Small intestine (tissue), 16 donors: ENCODE results near the gene PTPN2. TPM values are rescaled to one million over a fixed set of nuclear protein-coding genes. Genes with fewer than 3 reads are reported as not detected.
A peak's percentile ranks its signal among the peaks of the same experiment; 100 is the strongest.

Source experiments
- DNase-seq, 2 donors: peaks; one replicate each; pipeline versions ENCODE4 v3.0.0 to v3.0.0-alpha.2; 2013
- FAIRE-seq: peaks from 2 replicates; lab custom pipeline; 2012; peaks lifted over from hg19 to GRCh38; lab: Jason Lieb, UNC
- H3K27ac ChIP-seq, 3 donors: one replicate each; pipeline ENCODE4 v1.5.1; 2013; ENCODE audit warnings: low read length in 2 of 3, mild to moderate bottlenecking in 2 of 3, control low read depth in 1 of 3, inconsistent platforms in 1 of 3, low read depth in 1 of 3, moderate library complexity in 1 of 3
- H3K27me3 ChIP-seq, 3 donors: one replicate each; pipeline ENCODE4 v1.6.1; 2013; ENCODE audit warnings: low read length in 3 of 3, inconsistent platforms in 1 of 3; ENCODE audit not compliant: control insufficient read depth in 3 of 3, insufficient read depth in 3 of 3
- H3K36me3 ChIP-seq, 3 donors: one replicate each; pipeline ENCODE4 v1.6.1; 2013; ENCODE audit warnings: low read length in 3 of 3, inconsistent platforms in 1 of 3, low read depth in 1 of 3, mild to moderate bottlenecking in 1 of 3, moderate library complexity in 1 of 3; ENCODE audit not compliant: control insufficient read depth in 3 of 3, insufficient read depth in 2 of 3
- H3K4me1 ChIP-seq, 3 donors: one replicate each; pipeline ENCODE4 v1.6.1; 2013; ENCODE audit warnings: low read length in 2 of 3, inconsistent platforms in 1 of 3, low read depth in 1 of 3, mild to moderate bottlenecking in 1 of 3, moderate library complexity in 1 of 3; ENCODE audit not compliant: control insufficient read depth in 3 of 3, insufficient read depth in 2 of 3
- H3K4me3 ChIP-seq, 3 donors: one replicate each; pipeline ENCODE4 v1.5.1; 2013; ENCODE audit warnings: low read length in 3 of 3, control low read depth in 1 of 3, inconsistent platforms in 1 of 3, low read depth in 1 of 3, mild to moderate bottlenecking in 1 of 3, moderate library complexity in 1 of 3
- H3K9me3 ChIP-seq, 2 donors: one replicate each; pipeline ENCODE4 v1.6.1; 2013; ENCODE audit warnings: low read depth in 1 of 2, low read length in 1 of 2; ENCODE audit not compliant: control insufficient read depth in 2 of 2, insufficient read depth in 1 of 2
- WGBS, 3 donors: extraction: QIAGEN DNeasy Blood & Tissue Kit; methylation state at CpG; one replicate each; pipeline ENCODE4 v1.1.7; 2013; 5-methylcytosine and 5-hydroxymethylcytosine counted together
- long read RNA-seq, 10 donors: transcript quantifications; one replicate each; lab custom pipeline, GENCODE V29; 2026
- polyA plus RNA-seq, 4 donors: library from polyadenylated mRNA; stranded (reverse) in 3 of 4; unstranded in 1 of 4; fragments of 200-250 nt in 3 of 4; fragments of 120-200 nt in 1 of 4; gene quantifications; one replicate each; pipeline versions ENCODE4 v1.2.1 to v1.2.3, GENCODE V29; 2013
- donor health status: healthy with polysubstance abuse.
- donor health status: control.
- donor health status: control.
- donor health status: Bipolar disorder and iron deficiency.
- donor health status: healthy.

The PTPN2 gene
- 10 to 100 TPM; 25.7 to 53.9 (median 31.1) TPM for polyA plus RNA-seq
- long read RNA-seq, donor 1: 0 reads
- long read RNA-seq, donor 2, partial matches to known transcripts: 0 of 6 reads
- long read RNA-seq, donor 2, other reads (novel, unspliced or antisense): 0 of 6 reads
- long read RNA-seq, donor 3, transcript PTPN2-209 (1 exons, 2,264 nt): major isoform, 6 of 12 reads
- long read RNA-seq, donor 3, transcript PTPN2-202 (10 exons, 1,706 nt): minor isoform, 5 of 12 reads
- long read RNA-seq, donor 3, partial matches to known transcripts: 0 of 12 reads
- long read RNA-seq, donor 3, other reads (novel, unspliced or antisense): 0 of 12 reads
- long read RNA-seq, donor 4, partial matches to known transcripts: 0 of 2 reads
- long read RNA-seq, donor 4, other reads (novel, unspliced or antisense): 0 of 2 reads
- long read RNA-seq, donor 5, partial matches to known transcripts: 0 of 4 reads
- long read RNA-seq, donor 5, other reads (novel, unspliced or antisense): 0 of 4 reads
- long read RNA-seq, donor 6, partial matches to known transcripts: 0 of 6 reads
- long read RNA-seq, donor 6, other reads (novel, unspliced or antisense): 0 of 6 reads
- long read RNA-seq, donor 7, transcript PTPN2-209 (1 exons, 2,264 nt): major isoform, 5 of 9 reads
- long read RNA-seq, donor 7, partial matches to known transcripts: 0 of 9 reads
- long read RNA-seq, donor 7, other reads (novel, unspliced or antisense): 0 of 9 reads
- long read RNA-seq, donor 8, partial matches to known transcripts: 0 of 2 reads
- long read RNA-seq, donor 8, other reads (novel, unspliced or antisense): 0 of 2 reads
- long read RNA-seq, donor 9, partial matches to known transcripts: 0 of 6 reads
- long read RNA-seq, donor 9, other reads (novel, unspliced or antisense): 0 of 6 reads
- long read RNA-seq, donor 10, partial matches to known transcripts: 0 of 8 reads
- long read RNA-seq, donor 10, other reads (novel, unspliced or antisense): 0 of 8 reads

GRCh38 chr18:12883684-12884405, at the start of gene PTPN2:
Gene PTPN2 (minus strand): TSS chr18:12884237. CDS start chr18:12884141, 96 bp downstream.
- DNase-seq (peak; percentile 94 to 97), FAIRE-seq (no peak)
- no peaks in the 10 kb centered on the region for H3K9me3 ChIP-seq
- H3K4me1 ChIP-seq: peaks cover 0 to 5% (median 3%) of the 10 kb centered on the region in 3 donors
- H3K4me3 ChIP-seq: peak within 1 kb of the TSS; percentile 73 to 97 (median 93)
- H3K27me3 ChIP-seq: no peaks in the 10 kb centered on the region
- 0% methylated on average over 50 to 97 of the region's 97 CpGs for WGBS, 3 donors
- no peaks in the 10 kb centered on the region for H3K36me3 ChIP-seq
- peak within 1 kb of the TSS; percentile 95 to 100 (median 97) for H3K27ac ChIP-seq

- no peak overlapping the region for H3K27ac ChIP-seq
- FAIRE-seq (no peak), DNase-seq (no peak)
- no peaks in the 10 kb centered on the region for H3K9me3 ChIP-seq
- no peaks in the 10 kb centered on the region for H3K36me3 ChIP-seq
- no peak overlapping the region for H3K4me3 ChIP-seq
- H3K27me3 ChIP-seq: no peaks in the 10 kb centered on the region
- H3K4me1 ChIP-seq: no peaks in the 10 kb centered on the region
These were observed 49.3 kb upstream of the PTPN2 start for GRCh38 chr18:12933327-12933726.

GRCh38 chr18:12930908-12931307, 46.9 kb upstream of the PTPN2 start:
- Histone ChIP-seq H3K27ac (no peak overlapping the region), H3K4me1 (no peaks in the 10 kb centered on the region), H3K4me3 (no peak overlapping the region), H3K9me3 (no peaks in the 10 kb centered on the region), H3K27me3 (no peaks in the 10 kb centered on the region), H3K36me3 (no peaks in the 10 kb centered on the region)
- WGBS, 3 donors: 87 to 94% (median 88%) methylated on average over 3 of the region's 3 CpGs
- no peak for FAIRE-seq
- DNase-seq: no peak

GRCh38 chr18:12930376-12930775, 46.3 kb upstream of the PTPN2 start:
- 76 to 94% (median 88%) methylated on average over 3 of the region's 3 CpGs for WGBS, 3 donors
- no peaks in the 10 kb centered on the region for H3K9me3 ChIP-seq
- FAIRE-seq (no peak), DNase-seq (no peak)
- no peaks in the 10 kb centered on the region for H3K27me3 ChIP-seq
- H3K4me1 ChIP-seq: no peaks in the 10 kb centered on the region
- H3K27ac ChIP-seq: no peak overlapping the region
- no peaks in the 10 kb centered on the region for H3K36me3 ChIP-seq
- H3K4me3 ChIP-seq: no peak overlapping the region

GRCh38 chr18:12929477-12930083, 45.5 kb upstream of the PTPN2 start:
- Histone ChIP-seq H3K27me3 (no peaks in the 10 kb centered on the region), H3K9me3 (no peaks in the 10 kb centered on the region), H3K27ac (no peak overlapping the region), H3K36me3 (no peaks in the 10 kb centered on the region), H3K4me1 (no peaks in the 10 kb centered on the region), H3K4me3 (no peak overlapping the region)
- WGBS, 3 donors: 24 to 57% (median 35%) methylated on average over 5 of the region's 5 CpGs
- FAIRE-seq (no peak), DNase-seq (peak in 1 of 2 donors; percentile 30)

- WGBS, 3 donors: 78 to 91% (median 90%) methylated on average over 5 of the region's 5 CpGs
- Histone ChIP-seq H3K9me3 (no peaks in the 10 kb centered on the region), H3K4me1 (no peaks in the 10 kb centered on the region), H3K27me3 (no peaks in the 10 kb centered on the region), H3K27ac (no peak overlapping the region), H3K36me3 (no peaks in the 10 kb centered on the region), H3K4me3 (no peak overlapping the region)
- no peak for FAIRE-seq
- DNase-seq: no peak
These were observed 44.6 kb upstream of the PTPN2 start for GRCh38 chr18:12928641-12929040.

GRCh38 chr18:12928206-12928605, 44.2 kb upstream of the PTPN2 start:
- DNase-seq: no peak
- Histone ChIP-seq H3K4me1 (no peaks in the 10 kb centered on the region), H3K27ac (no peak overlapping the region), H3K36me3 (no peaks in the 10 kb centered on the region), H3K9me3 (no peaks in the 10 kb centered on the region), H3K4me3 (no peak overlapping the region), H3K27me3 (no peaks in the 10 kb centered on the region)
- whole genome bisulfite sequencing, 3 donors: 80 to 82% (median 80%) methylated on average over 4 of the region's 4 CpGs
- no peak for FAIRE-seq
